Brain pericyte (primary cell): ENCODE data around the gene VEZT.

Source experiments
- DNase-seq: peaks from one replicate; pipeline ENCODE4 v3.0.0-alpha.2; 2012; ENCODE audit warnings: low read depth, low spot score

Gene VEZT

DNA sequence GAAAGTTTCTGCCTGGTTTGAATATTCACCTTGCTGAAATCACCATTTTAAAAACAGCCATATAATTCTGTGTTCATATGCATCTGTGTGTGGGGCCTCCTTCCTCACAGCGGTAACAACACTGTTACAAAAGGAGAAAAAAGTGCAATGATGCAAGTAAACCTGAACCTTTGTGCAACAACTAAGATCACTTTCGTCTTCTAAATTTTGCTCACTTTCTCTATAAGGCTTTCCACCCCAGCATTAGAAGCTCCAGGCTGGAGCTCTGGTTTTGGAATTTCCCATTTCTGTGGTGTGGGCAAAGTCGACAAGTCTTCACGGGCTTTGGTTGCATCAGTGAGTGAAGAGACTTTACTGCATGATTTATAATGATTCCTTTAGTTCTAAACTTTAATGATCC, 18.7 kb upstream of the VEZT start:
- DNase-seq: no peak

DNA sequence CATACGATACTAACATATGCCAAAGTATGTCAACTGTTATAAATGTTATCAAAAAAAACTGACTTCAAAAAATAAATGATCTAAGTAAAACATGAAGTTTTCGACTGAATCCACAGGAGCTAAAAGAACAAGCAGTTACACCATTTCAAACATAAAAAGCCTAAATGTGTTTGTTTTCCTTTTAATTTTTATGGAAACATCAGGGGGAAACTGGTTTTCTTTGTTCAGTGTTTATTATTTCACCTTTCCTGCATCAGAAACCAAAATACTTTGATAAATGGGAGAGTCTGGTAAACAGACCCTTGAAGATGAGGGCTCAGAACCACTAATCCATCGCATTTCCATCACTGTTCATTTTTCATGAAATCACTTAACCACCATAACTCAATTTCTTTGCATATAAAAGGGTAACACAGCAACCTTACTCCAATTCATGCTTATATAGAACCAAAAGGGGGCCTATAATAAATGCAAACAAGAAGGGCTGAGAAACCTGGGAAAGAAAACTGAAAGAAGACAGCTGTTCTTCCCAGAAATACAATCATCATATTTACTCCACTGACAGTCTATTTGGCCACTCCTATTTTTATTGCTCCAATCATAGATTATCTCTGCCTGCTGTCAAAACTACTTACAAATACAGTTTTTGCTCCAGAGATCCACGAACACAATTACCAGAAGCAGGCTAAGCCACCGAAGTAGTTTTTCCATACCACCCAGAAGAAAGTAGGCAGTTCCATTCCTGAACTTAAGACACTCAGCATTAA, 17.3 kb upstream of the VEZT start:
- DNase-seq: no peak

DNA sequence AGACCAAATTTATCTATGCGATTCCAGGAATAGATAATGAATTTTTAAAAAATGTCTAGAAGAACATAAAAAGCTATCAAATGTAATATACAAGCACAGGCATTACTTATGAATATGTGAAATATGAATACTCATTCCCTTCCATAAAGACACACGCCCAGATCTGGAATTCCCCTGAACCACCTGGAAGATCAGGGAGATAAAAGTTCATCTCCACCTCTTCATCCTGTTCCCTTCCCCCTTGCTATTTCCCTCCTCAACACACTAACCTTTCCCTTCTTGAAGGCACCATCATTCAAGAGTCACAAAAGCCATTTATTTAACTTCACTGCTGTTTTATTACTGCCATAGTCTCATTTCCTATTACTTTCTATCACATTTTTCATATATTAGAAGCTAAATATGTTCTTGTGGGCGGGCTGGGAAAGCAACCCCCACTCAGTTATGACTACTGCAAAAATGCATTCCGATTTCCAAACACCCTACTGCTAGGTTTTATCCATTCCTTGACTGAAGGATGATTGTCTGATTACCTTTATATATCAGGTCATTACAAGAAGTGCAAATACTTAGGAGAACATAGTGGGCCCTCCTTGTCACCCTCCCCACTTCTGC, 16.4 kb upstream of the VEZT start:
- no peak for DNase-seq

DNA sequence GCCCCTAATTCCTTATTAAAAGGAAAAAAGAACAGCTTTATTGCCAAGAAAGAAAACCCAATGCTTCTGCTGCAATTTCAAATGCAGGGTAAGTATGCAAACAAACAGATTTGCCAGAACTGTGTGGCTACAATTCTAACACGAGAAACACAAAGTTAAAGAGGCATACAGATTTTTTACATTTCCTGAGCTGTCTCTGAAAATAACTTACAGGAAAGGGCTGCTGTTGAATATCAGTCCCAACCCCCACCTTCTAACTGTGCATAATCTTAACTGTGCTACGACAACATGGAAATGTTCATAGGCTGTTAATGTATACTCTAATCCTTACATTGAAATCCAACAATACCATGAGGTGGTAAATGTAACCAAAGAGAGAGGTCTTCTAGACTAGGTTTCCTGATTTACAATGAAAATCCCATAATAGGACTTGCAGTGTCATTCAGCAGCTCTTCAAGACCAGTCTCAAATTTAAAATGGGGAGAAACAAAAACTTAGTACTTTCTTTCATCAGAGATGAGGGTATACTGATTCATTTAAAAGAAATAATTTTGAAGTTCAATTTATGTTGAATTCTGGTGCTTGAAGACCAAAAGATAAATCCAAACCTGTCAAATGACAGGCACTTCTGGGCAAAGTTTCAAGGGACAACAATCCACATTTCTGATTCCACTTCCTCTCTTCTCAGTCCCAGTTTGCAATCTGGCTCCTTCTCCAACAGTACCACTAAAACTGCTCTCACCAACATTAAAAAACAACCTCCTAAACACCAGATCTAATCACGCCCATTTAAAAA, 14.7 kb upstream of the VEZT start:
- DNase-seq: no peak

DNA sequence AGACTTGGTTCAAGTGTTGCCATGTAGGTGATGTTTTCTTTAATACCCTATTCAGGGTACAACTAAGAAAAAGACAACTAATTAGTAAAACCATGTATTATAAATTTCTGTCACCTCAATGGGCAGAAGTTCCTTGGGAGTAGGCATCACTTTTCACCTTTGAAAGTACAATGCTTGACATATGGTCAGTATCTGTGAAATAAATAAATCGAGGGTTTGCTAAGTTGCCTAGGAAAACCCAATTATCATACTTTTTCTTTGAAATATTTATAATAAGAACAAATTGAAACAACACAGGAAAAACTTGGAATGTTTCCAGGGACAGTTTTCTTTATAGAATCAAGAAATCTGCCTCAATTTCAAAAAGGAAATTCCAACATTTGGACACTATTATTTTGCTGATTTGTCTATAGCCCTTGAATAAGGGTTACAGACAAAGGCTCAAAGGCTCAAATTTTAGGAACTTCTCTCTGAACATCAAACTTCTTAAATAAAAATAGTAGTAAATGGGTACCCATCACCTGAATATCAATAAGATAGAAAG, 14.0 kb upstream of the VEZT start:
- DNase-seq: no peak

DNA sequence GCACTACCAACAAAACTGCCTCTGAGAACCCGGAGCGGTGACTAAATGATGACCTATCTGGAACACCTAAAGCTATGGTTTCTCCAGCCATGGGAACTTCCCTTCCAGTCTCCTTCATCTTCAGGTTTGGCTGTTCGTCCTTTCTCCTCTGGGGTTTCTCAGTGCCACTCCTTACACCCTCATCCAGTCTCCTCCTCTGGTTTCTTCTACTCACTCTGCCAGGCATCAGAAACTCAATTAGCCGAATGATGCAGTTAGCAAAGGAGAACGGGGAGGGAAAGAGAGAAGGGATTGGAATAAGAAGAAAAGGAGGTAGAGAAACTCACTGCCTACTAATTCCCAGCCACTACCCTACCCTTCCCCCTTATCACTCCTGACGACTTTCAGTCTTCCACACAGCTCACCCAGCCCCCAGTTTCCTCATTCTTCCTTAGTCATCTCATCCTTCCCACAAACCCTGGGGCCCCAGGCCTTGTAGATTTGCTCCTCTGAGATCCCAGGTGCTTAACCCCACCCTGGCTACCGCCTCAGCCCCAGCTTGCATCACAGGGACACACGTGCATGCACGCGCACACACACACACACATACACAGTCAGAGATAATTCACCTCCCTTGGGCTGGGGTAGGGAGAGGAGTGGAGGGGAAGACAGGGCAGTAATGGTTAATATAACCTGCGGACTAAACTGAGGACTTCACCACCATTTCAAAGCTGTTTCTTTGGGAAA, 13.3 kb upstream of the VEZT start:
- no peak for DNase-seq

DNA sequence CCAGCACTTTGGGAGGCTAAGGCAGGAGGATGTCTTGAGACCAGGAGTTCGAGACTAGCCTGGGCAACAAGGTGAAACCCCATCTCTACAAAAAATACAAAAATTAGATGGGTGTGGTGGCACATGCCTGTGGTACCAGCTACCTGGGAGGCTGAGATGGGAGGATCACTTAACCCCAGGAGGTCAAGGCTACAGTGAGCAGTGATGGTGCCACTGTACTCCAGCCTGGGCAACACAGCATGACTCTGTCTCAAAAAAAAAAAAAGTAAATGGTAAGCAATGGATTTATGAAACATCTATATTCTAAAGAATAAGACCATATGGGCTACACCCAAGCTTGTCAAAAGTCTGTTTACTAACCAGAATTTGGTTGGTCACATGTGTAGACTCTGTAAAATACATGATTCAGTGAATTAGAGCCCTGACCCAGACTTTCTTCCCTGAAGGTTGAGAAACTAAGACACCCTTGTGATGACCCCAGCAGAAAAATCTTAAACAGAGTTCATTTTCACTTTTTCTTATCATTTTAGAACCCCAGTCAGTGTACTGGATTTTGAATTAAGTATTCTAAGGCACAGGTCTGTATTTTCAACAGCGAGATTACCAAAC, 12.5 kb upstream of the VEZT start:
- no peak for DNase-seq

DNA sequence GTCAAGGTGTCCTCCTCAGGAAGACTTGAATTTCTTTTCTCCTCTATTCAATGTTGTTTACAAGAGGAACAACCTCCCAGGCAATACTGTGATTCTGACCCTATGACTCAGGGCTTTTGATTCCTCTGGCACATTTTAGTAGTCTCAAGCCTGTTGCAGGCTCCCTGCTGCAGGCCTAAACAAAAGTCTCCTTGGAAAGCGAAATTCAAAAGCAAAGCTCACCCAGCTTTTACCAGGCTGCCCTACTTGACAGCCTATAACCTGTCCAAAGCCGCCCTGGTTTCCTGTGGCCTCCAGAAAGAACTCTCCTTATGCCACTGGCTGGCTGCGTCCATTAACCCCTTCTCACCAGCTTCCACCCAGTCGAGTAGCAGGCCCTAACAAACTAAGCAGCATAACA, 11.9 kb upstream of the VEZT start:
- DNase-seq: no peak

DNA sequence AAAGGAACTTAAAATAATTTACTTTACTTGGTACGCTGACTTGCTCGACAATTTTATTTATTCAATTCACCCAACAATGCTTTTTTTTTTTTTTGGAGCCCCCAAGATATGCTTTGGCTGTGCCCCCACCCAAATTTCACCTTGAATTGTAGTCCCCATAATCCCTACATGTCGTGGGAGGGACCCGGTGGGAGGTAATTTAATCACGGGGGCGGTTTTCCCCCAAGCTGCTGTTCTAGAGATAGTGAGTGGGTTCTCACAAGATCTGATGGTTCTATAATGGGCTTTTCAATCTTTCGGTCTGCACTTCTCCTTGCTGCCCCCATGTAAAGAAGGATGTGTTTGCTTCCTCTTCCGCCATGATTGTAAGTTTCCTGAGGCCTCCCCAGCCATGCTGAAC, 10.7 kb upstream of the VEZT start:
- no peak for DNase-seq

DNA sequence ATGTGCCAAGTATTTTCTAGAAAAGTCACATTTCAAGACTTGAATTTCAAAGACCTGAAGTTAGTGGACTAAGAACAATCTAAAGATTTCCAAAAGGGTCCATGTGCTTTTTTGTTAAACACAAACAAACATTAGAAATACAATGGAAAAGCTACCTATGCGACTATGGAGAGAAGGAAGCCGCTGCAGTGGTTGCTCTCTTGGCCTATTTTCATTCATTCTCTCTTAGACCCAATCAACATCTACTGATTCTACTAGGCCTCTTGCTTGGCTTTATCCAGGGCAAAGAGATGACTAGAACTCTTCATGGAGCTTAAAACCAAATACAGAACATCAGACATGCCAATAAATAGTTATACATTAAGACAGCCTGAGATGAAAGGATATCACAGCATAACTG, 10.2 kb upstream of the VEZT start:
- DNase-seq: no peak

DNA sequence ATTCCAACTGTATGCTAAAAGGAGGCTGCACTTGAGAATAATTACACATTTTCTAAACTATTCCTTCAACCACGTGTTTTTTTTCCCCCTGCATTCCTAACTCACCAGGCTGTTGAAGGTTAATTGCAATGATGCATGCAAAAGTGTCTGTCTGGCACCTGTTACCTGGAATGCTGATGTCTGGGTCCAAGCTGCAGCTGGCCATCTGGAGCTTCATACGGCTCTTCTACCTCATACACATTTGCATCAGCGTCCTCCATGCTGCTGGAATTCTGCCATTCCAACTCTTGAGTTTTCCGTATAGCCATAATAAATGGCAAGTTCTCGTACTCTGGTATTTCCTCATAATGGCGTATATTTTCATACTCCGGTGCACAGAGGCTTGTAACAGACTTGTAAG, 8.9 kb upstream of the VEZT start:
- DNase-seq: no peak

DNA sequence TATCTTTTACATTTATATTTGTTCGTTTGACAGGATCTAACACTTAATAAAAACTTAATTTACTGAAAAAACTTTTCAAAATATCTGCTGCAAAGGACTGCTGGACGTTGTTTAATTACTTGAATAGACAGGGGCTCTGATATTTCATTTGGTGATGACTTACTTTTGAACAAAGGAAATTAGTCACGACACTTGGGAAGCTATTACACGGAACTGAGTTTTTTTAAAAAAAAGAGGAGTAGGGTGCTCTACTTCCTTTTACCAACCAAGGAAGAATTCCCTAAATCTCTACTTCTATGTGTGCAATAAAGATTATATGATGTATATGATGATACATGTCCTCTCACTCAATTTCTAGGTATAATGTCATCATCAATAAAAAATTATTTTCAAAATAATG, 5.0 kb upstream of the VEZT start:
- DNase-seq: no peak

DNA sequence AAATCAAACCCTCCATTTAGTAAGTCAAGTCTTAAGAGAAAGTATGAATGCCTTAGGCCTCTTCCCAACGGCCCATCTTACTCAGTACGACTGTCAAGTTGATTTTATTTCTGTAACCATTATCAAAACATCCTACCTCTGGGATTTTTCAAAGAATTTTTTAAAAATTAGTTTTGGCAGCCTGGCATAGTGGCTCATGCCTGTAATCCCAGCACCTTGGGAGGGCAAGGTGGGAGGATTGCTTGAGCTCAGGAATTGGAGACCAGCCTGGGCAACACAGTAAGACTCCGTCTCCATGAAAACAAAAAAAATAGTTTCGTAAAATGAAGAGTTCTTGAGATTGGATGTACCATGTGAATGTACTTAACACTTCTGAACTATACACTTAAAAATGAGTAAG, 4.5 kb upstream of the VEZT start:
- no peak for DNase-seq

DNA sequence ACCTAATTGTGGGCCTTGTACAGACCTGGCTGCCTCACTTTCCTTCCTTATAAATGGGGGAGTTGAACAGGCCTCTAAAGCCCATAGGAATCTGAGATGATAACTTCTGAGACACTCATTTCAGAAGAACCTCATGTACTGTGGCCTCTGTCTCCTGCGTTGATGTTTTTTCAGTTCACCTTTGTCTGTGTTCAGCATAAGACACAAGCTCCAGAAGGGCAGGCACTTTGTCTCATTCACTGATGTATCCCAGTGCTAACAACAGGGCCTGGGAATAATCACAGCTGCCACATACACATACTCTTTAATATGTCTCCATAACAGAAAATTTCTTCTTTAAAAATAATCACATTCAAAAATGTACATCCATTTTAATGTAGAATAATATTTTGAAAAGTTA, 3.7 kb upstream of the VEZT start:
- no peak for DNase-seq

DNA sequence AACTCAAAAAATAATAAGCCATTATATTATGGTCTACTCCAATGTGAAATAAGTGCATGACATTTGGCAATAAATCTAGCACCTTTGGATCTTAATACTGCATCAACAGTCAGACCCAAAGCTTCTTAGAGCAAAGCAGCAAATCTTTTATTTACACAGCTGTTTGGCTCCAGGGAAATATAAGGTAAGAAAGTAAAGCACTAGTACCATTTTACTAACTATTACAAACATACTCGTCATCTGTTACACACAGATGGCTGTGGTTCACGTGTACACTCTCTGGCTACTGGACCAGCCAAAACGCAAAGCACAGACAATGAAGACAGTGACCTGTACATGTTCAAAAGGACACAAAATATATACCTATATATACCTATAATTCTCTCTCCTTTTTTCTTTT, 3.1 kb upstream of the VEZT start:
- DNase-seq: no peak

DNA sequence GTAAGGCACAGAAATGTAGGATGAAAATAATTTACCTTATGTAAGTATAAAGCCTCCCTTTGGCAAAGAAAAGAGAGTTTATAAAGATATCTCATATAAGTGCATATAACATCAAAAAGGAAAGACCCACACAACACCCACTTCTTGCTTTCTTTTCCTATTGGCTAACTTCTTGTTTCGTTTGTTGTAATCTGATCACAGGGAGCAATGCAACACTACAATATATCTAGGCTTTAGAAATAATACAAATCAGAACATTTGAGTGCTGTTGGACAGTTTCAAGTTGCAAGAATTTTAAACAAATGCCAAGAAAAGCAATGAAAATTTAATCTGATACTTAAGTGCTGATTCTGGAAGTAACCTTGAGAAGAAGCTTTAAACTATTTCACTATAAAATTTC, 1.7 kb upstream of the VEZT start:
- no peak for DNase-seq

DNA sequence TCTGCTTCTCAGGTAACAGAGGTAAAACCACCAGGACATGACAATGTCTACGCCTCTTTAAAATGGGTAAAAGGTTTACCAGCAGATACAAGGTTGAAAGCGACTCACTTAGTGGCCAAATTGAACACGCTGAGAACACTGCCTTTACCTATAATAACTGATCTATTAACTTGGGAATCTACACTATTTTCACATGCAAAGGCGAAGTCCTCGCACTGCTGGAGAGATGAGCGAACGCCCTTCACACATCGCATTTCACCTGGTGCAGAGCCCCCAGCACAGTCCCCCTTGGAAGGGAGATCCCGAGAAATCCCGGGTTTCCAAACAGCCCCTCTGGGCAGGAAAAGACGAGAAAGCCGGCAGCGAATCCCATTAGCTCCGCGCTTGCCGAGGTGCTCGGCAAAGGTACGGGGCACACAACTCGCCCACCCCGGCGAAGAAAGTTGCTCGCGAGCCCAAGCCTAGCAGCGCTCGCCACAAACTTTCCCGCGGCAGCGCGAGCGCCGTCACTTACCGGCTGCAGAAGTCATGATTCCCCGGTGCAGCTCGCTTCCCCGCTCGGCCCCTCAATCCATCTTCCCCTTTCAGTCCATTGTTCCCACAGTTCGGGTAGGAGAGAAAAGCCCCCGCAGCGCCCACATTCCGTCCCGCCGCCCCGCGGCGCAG, 763 bp upstream of the VEZT start:
- DNase-seq: no peak

DNA sequence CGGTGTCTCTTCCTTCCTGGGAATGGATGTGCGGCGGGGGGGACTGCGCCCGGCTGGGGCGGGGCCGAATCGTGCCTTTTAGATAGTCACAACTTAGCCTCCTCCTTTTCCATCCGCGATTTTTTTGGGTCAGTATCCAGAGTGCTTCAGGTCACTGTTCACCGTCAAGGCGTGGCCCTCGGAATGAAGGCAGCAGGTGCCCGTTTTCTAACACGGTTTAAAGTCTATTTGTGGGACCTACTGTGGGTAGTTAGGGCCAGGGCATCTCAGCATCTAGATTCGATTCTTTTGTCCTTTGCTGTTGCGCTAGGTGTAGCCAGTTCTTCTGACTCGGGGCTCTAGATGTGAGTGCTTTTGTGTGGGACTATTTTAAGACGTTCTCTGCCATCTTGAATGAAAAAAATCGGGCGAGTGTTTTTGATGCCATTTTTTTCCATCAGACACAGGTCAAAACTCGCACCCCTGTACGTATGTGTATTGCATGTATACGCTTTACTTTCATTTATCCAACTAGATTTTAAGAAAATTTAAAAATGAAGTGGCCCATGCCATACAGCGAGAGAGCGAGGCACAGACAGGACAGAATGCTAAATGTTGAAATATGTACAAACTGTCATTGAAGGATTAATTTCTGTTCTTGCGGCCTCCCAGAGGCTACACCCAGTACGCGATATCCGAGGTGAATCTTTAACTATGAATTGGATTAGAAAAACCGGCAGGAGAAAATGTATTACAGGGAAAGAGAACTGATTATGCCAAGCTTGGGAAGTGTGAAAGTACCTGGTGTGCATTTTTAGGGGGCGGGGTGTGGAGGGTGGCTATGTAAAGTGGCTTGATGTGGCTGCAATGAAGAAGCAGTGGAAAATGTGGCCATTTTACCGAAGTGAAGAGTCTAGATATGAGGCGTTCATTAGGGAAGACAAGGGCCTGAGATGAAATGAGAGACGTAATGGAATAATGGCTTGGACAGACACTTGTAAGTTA, 835 bp downstream of the VEZT start:
- no peak for DNase-seq

DNA sequence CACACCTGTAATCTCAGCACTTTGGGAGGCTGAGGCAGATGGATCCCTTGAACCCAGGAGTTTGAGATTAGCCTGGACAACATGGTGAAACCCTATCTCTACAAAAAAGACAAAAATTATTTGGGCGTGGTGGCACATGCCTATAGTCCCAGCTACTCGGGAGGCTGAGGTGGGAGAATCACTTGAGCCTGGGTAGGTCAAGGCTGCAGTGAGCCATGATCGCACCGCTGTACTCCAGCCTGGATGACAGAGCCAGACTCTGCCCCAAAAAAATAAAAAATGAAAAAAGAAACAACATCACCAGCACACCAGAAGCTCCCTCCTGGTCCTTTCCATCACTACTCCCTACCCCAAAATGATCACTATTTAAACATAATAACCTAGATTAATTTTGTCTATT, 2.6 kb downstream of the VEZT start:
- DNase-seq: no peak

DNA sequence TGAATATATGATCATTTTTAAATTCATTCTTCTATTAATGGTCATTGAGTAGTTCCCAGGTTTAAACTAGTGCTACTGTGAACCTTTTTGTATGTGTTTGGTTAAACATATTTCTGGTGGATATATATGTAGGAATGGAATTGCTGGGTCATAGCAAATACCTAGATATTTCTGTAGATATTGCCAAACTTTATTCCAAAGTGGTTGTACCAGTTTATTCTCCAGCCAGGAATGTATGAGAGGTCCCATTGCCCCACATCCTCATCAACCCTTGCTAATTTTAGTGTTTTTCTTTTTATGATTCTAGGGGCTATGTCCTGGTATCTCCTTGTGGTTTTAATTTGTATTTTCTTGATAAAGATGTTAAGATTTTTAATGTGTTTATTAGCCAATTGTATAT, 3.1 kb downstream of the VEZT start:
- DNase-seq: no peak
